Testis (tissue), 2 donors: Measurements from ENCODE around the gene ACAD11.

Experiments
- CTCF ChIP-seq, 3 experiments: fragments of 450-650 bp in 2 of 3; fragments of 200-600 bp in 1 of 3; sonication (generic) in 1 of 3; IDR thresholded peaks; one replicate each; pipeline ENCODE4 v1.5.1; 2016 to 2019; ENCODE audit warnings: antibody characterized with exemption in 3 of 3, mild to moderate bottlenecking in 2 of 3, moderate library complexity in 1 of 3
- POLR2A ChIP-seq: fragments of 450-650 bp; IDR thresholded peaks from one replicate; pipeline ENCODE4 v1.6.1; 2017; ENCODE audit warnings: antibody characterized with exemption, mild to moderate bottlenecking, moderate library complexity

GRCh38 chr3:132638706-132639105, 20.9 kb downstream of the ACAD11 start:
- no peak for TF ChIP-seq POLR2A
- no peak for TF ChIP-seq CTCF (IDR thresholded peaks at IDR 0.05)
